ENCODE results near the gene EML4.

Gene EML4

GRCh38 chr2:42192652-42193566, 23.8 kb downstream of the EML4 start:
- no peak for DNase-seq (ENCODE audit: low read depth in 1 of 2, low spot score in 1 of 2)
- TF ChIP-seq CTCF (IDR thresholded peaks at IDR 0.05; ENCODE audit: insufficient read depth, low read length) (no peak), REST (IDR thresholded peaks at IDR 0.05; ENCODE audit: insufficient replicate concordance, low read depth) (no peak), POLR2AphosphoS5 (IDR thresholded peaks at IDR 0.05; ENCODE audit: low read depth) (no peak), SPI1 (IDR thresholded peaks at IDR 0.05; ENCODE audit: borderline replicate concordance, low read depth) (no peak), GABPA (IDR thresholded peaks at IDR 0.05; ENCODE audit: low read depth) (no peak)
- no peak overlapping the region for H3K27ac ChIP-seq (replicated peaks)
- no peak overlapping the region for H3K4me3 ChIP-seq (replicated peaks; ENCODE audit: insufficient read depth, low read length)
- H3K27me3 ChIP-seq (ENCODE audit: insufficient read depth, poor library complexity, severe bottlenecking): no peaks in the 10 kb centered on the region

DNA sequence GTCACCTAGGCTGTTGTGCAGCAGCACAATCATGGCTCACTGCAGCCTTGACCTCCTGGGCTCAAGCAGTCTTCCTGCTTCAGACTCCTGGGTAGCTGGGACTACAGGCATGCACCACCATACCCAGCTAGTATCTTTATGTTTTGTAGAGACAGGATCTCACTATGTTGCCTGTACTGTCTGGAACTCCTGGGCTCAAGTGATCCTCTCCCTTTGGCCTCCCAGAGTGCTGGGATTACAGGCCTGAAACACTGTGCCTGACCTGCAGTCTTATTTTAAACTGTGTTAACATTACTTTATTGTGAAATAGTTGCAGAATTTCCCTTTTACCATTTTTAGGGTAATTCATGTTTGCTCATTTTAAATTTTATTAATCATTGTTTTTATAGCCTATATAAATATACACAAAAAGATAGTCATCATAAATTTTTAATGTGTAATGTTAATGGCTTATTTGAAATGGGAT, 24.6 kb downstream of the EML4 start:
- H3K4me3 ChIP-seq (replicated peaks; ENCODE audit: insufficient read depth, low read length): no peak overlapping the region
- H3K27me3 ChIP-seq (ENCODE audit: insufficient read depth, poor library complexity, severe bottlenecking): no peaks in the 10 kb centered on the region
- TF ChIP-seq SPI1 (IDR thresholded peaks at IDR 0.05; ENCODE audit: borderline replicate concordance, low read depth) (no peak), GABPA (IDR thresholded peaks at IDR 0.05; ENCODE audit: low read depth) (no peak)
- no peak for DNase-seq (ENCODE audit: low read depth in 1 of 2, low spot score in 1 of 2)
- H3K27ac ChIP-seq (replicated peaks): no peak overlapping the region

- no peak overlapping the region for H3K27ac ChIP-seq (replicated peaks)
- no peak for TF ChIP-seq REST (IDR thresholded peaks at IDR 0.05; ENCODE audit: insufficient replicate concordance, low read depth)
- TF ChIP-seq SPI1 (IDR thresholded peaks at IDR 0.05; ENCODE audit: borderline replicate concordance, low read depth): no peak
Measured at GRCh38 chr2:42194428-42194827, 25.3 kb downstream of the EML4 start.

GRCh38 chr2:42195559-42195958, 26.4 kb downstream of the EML4 start:
- TF ChIP-seq CTCF (IDR thresholded peaks at IDR 0.05; ENCODE audit: insufficient read depth, low read length) (no peak), GABPA (IDR thresholded peaks at IDR 0.05; ENCODE audit: low read depth) (no peak), POLR2AphosphoS5 (IDR thresholded peaks at IDR 0.05; ENCODE audit: low read depth) (no peak), REST (IDR thresholded peaks at IDR 0.05; ENCODE audit: insufficient replicate concordance, low read depth) (no peak), SPI1 (IDR thresholded peaks at IDR 0.05; ENCODE audit: borderline replicate concordance, low read depth) (no peak)
- Histone ChIP-seq H3K27ac (replicated peaks) (no peak overlapping the region), H3K4me3 (replicated peaks; ENCODE audit: insufficient read depth, low read length) (no peak overlapping the region), H3K27me3 (ENCODE audit: insufficient read depth, poor library complexity, severe bottlenecking) (no peaks in the 10 kb centered on the region)
- no peak for DNase-seq (ENCODE audit: low read depth in 1 of 2, low spot score in 1 of 2)

More at GRCh38 chr2:42194428-42194827, 25.3 kb downstream of the EML4 start:
- no peak for DNase-seq (ENCODE audit: low read depth in 1 of 2, low spot score in 1 of 2)
- Histone ChIP-seq H3K4me3 (replicated peaks; ENCODE audit: insufficient read depth, low read length) (no peak overlapping the region), H3K27me3 (ENCODE audit: insufficient read depth, poor library complexity, severe bottlenecking) (no peaks in the 10 kb centered on the region)
